Neural cell (in vitro differentiated cells): ENCODE data around the gene P2RX2. TPM values are rescaled to one million over a fixed set of nuclear protein-coding genes. Genes with fewer than 3 reads are reported as not detected.

Experiments used
- H2AFZ ChIP-seq: fragments of 200-600, 300-800 bp; sonication (generic), shearing (Covaris generic); 2 replicates; pipeline ENCODE4 v1.6.0; 2014; ENCODE audit warnings: low read depth, mild to moderate bottlenecking, antibody characterized with exemption, low read length, moderate library complexity
- H3F3A ChIP-seq: fragments of 200-600 bp; shearing (Covaris generic); 2 replicates; pipeline ENCODE4 v1.6.1; 2016; ENCODE audit warnings: mild to moderate bottlenecking, moderate library complexity, mixed read lengths, antibody characterized with exemption, low read length; ENCODE audit not compliant: insufficient read depth, poor library complexity, severe bottlenecking
- H3K27ac ChIP-seq: fragments of 200-600, 300-800 bp; sonication (generic), shearing (Covaris generic); 2 replicates; pipeline ENCODE4 v1.5.1; 2014; ENCODE audit warnings: mild to moderate bottlenecking, low read length, moderate library complexity
- H3K27me3 ChIP-seq: fragments of 300-800, 200-600 bp; sonication (generic), shearing (Covaris generic); 2 replicates; pipeline ENCODE4 v1.6.0; 2014; ENCODE audit warnings: mild to moderate bottlenecking, low read depth, low read length, moderate library complexity; ENCODE audit not compliant: insufficient read depth
- H3K36me3 ChIP-seq: fragments of 300-800, 200-600 bp; sonication (generic), shearing (Covaris generic); 2 replicates; pipeline ENCODE4 v1.5.1; 2014; ENCODE audit warnings: mild to moderate bottlenecking, antibody characterized with exemption, low read length, moderate library complexity; ENCODE audit not compliant: insufficient read depth
- H3K4me2 ChIP-seq: fragments of 300-800, 200-600 bp; sonication (generic), shearing (Covaris generic); 2 replicates; pipeline ENCODE4 v1.6.0; 2014; ENCODE audit warnings: mild to moderate bottlenecking, low read length
- H3K4me3 ChIP-seq: fragments of 300-800, 200-600 bp; sonication (generic), shearing (Covaris generic); 2 replicates; pipeline ENCODE4 v1.5.1; 2014; ENCODE audit warnings: mild to moderate bottlenecking, low read length, moderate library complexity
- H3K79me2 ChIP-seq: fragments of 200-600 bp; shearing (Covaris generic); replicated peaks from 2 replicates; pipeline ENCODE4 v1.6.0; 2014; ENCODE audit warnings: mild to moderate bottlenecking, low read length, moderate library complexity; ENCODE audit not compliant: insufficient read depth
- H3K9ac ChIP-seq: fragments of 300-800, 200-600 bp; sonication (generic), shearing (Covaris generic); 2 replicates; pipeline ENCODE4 v1.6.1; 2016; ENCODE audit warnings: mild to moderate bottlenecking, low read length, mixed read lengths
- H3K9me2 ChIP-seq: fragments of 200-600 bp; shearing (Covaris generic); 2 replicates; pipeline ENCODE4 v1.6.1; 2016; ENCODE audit warnings: mild to moderate bottlenecking, low read length, mixed read lengths; ENCODE audit not compliant: insufficient read depth
- H3K9me3 ChIP-seq: fragments of 200-600, 300-800 bp; sonication (generic), shearing (Covaris generic); 2 replicates; pipeline ENCODE4 v1.6.1; 2016; ENCODE audit warnings: mild to moderate bottlenecking, mixed run types, low read length, moderate library complexity, mixed read lengths
- H4K20me1 ChIP-seq: fragments of 200-600 bp; shearing (Covaris generic); 2 replicates; pipeline ENCODE4 v1.6.1; 2016; ENCODE audit warnings: mild to moderate bottlenecking, mixed run types; ENCODE audit not compliant: insufficient read depth
- CTCF ChIP-seq: fragments of 450-650 bp; IDR thresholded peaks from 2 replicates; pipeline ENCODE4 v1.5.1; 2014; ENCODE audit warnings: antibody characterized with exemption, mild to moderate bottlenecking, moderate library complexity; ENCODE audit not compliant: poor library complexity, severe bottlenecking
- EP300 ChIP-seq: fragments of 450-650 bp; conservative IDR thresholded peaks from 2 replicates; pipeline ENCODE4 v1.6.1; 2014; ENCODE audit warnings: antibody characterized with exemption, mild to moderate bottlenecking, moderate library complexity; ENCODE audit not compliant: poor library complexity, severe bottlenecking
- EZH2 ChIP-seq: fragments of 200-600, 300-800 bp; shearing (Covaris generic), sonication (generic); IDR thresholded peaks from 2 replicates; pipeline ENCODE4 v1.6.1; 2014; ENCODE audit warnings: antibody characterized with exemption, low read length, borderline replicate concordance, mild to moderate bottlenecking; ENCODE audit not compliant: insufficient read depth, poor library complexity, severe bottlenecking
- MXI1 ChIP-seq: fragments of 450-650 bp; conservative IDR thresholded peaks from 2 replicates; pipeline ENCODE4 v1.6.1; 2014; ENCODE audit warnings: antibody characterized with exemption, mild to moderate bottlenecking; ENCODE audit not compliant: poor library complexity, severe bottlenecking
- POLR2AphosphoS5 ChIP-seq: IDR thresholded peaks from 2 replicates; pipeline ENCODE4 v1.6.1; 2012
- RAD21 ChIP-seq: fragments of 450-650 bp; conservative IDR thresholded peaks from 2 replicates; pipeline ENCODE4 v1.6.1; 2014; ENCODE audit warnings: antibody characterized with exemption, mild to moderate bottlenecking, moderate library complexity
- SMC3 ChIP-seq: fragments of 450-650 bp; conservative IDR thresholded peaks from 2 replicates; pipeline ENCODE4 v1.6.1; 2014; ENCODE audit warnings: antibody characterized with exemption, mild to moderate bottlenecking, moderate library complexity; ENCODE audit not compliant: poor library complexity
- TAF1 ChIP-seq: IDR thresholded peaks from 2 replicates; pipeline ENCODE4 v1.6.1; 2012; ENCODE audit warnings: low read depth
- polyA plus RNA-seq: library from polyadenylated mRNA; depleted of rRNA; stranded (reverse); fragments of >200 nt; gene quantifications from 2 replicates; pipeline ENCODE4 v1.2.3, GENCODE V29; 2014
- TF ChIP-seq, protein P1 (sequence below): IDR thresholded peaks from 2 replicates; pipeline ENCODE4 v1.6.1; 2012; ENCODE audit warnings: borderline replicate concordance

P2RX2 gene
- polyA plus RNA-seq, 1 donor from 2014 or later, result not detected

GRCh38 chr12:132653567-132654290 is 35.2 kb downstream of the P2RX2 start:
- Histone ChIP-seq H3K4me3 (no peak overlapping the region), H3K9me2 (no peaks in the 10 kb centered on the region), H3K79me2 (no peaks in the 10 kb centered on the region), H2AFZ (no peak overlapping the region), H3K27me3 (no peaks in the 10 kb centered on the region), H4K20me1 (no peaks in the 10 kb centered on the region), H3K27ac (no peak overlapping the region), H3K9ac (no peak overlapping the region), H3K4me2 (no peak overlapping the region), H3K36me3 (no peaks in the 10 kb centered on the region), H3F3A (no peaks in the 10 kb centered on the region), H3K9me3 (no peaks in the 10 kb centered on the region)
- no peak for TF ChIP-seq CTCF
- no peak for TF ChIP-seq RAD21
- TF ChIP-seq EZH2, result no peak
- no peak for TF ChIP-seq TAF1
- no peak for TF ChIP-seq EP300
- no peak for TF ChIP-seq MXI1

- TF ChIP-seq RAD21, result no peak
- no peak for TF ChIP-seq POLR2AphosphoS5
- no peak for TF ChIP-seq TAF1
- TF ChIP-seq EZH2, result no peak
- TF ChIP-seq SMC3, result no peak
- TF ChIP-seq, protein P1, sequence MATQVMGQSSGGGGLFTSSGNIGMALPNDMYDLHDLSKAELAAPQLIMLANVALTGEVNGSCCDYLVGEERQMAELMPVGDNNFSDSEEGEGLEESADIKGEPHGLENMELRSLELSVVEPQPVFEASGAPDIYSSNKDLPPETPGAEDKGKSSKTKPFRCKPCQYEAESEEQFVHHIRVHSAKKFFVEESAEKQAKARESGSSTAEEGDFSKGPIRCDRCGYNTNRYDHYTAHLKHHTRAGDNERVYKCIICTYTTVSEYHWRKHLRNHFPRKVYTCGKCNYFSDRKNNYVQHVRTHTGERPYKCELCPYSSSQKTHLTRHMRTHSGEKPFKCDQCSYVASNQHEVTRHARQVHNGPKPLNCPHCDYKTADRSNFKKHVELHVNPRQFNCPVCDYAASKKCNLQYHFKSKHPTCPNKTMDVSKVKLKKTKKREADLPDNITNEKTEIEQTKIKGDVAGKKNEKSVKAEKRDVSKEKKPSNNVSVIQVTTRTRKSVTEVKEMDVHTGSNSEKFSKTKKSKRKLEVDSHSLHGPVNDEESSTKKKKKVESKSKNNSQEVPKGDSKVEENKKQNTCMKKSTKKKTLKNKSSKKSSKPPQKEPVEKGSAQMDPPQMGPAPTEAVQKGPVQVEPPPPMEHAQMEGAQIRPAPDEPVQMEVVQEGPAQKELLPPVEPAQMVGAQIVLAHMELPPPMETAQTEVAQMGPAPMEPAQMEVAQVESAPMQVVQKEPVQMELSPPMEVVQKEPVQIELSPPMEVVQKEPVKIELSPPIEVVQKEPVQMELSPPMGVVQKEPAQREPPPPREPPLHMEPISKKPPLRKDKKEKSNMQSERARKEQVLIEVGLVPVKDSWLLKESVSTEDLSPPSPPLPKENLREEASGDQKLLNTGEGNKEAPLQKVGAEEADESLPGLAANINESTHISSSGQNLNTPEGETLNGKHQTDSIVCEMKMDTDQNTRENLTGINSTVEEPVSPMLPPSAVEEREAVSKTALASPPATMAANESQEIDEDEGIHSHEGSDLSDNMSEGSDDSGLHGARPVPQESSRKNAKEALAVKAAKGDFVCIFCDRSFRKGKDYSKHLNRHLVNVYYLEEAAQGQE, result no peak
- TF ChIP-seq EP300, result no peak
- no peak for TF ChIP-seq CTCF
- no peak for TF ChIP-seq MXI1
- H3K9me3 ChIP-seq, result no peaks in the 10 kb centered on the region
- no peaks in the 10 kb centered on the region for H3K36me3 ChIP-seq
- no peaks in the 10 kb centered on the region for H4K20me1 ChIP-seq
- H3K27me3 ChIP-seq, result no peaks in the 10 kb centered on the region
- H3K9me2 ChIP-seq, result no peaks in the 10 kb centered on the region
- no peak overlapping the region for H2AFZ ChIP-seq
- H3F3A ChIP-seq, result no peaks in the 10 kb centered on the region
- H3K9ac ChIP-seq, result no peak overlapping the region
- no peak overlapping the region for H3K4me3 ChIP-seq
- H3K27ac ChIP-seq, result no peak overlapping the region
- no peaks in the 10 kb centered on the region for H3K79me2 ChIP-seq
- H3K4me2 ChIP-seq, result no peak overlapping the region
Measured at GRCh38 chr12:132657004-132657727, 38.6 kb downstream of the P2RX2 start.
